Lung (tissue), 12 donors: Measurements from ENCODE around the gene SRP72. TPM values are rescaled to one million over a fixed set of nuclear protein-coding genes. Genes with fewer than 3 reads are reported as not detected.

Experiments
- ATAC-seq: fragments of 200-7000 bp; cut with Tn5 transposase; one replicate; pipeline ENCODE4 v1.9.1; 2020; ENCODE audit warnings: moderate number of reproducible peaks; ENCODE audit not compliant: insufficient read depth, low FRiP score
- DNase-seq, 3 donors: peaks; one replicate each; pipeline ENCODE4 v3.0.0-alpha.2; 2013 to 2017
- H3K27ac ChIP-seq, 2 donors: one replicate each; pipeline ENCODE4 v1.5.1; 2013; ENCODE audit warnings: mild to moderate bottlenecking in 2 of 2, moderate library complexity in 2 of 2, control low read depth in 1 of 2, inconsistent platforms in 1 of 2, low read depth in 1 of 2, low read length in 1 of 2
- H3K27me3 ChIP-seq, 3 donors: one replicate each; pipeline ENCODE4 v1.5.1; 2013; ENCODE audit warnings: low read length in 2 of 3; ENCODE audit not compliant: control insufficient read depth in 3 of 3, insufficient read depth in 3 of 3
- H3K36me3 ChIP-seq, 4 donors: one replicate each; pipeline ENCODE4 v1.5.1; 2013; ENCODE audit warnings: low read length in 4 of 4, mild to moderate bottlenecking in 1 of 4, moderate library complexity in 1 of 4; ENCODE audit not compliant: control insufficient read depth in 4 of 4, insufficient read depth in 4 of 4
- H3K4me1 ChIP-seq, 5 donors: one replicate each; pipeline ENCODE4 v1.5.1; 2013; ENCODE audit warnings: low read length in 5 of 5, mild to moderate bottlenecking in 2 of 5, moderate library complexity in 1 of 5; ENCODE audit not compliant: control insufficient read depth in 5 of 5, insufficient read depth in 5 of 5
- H3K4me3 ChIP-seq: one replicate; pipeline ENCODE4 v1.5.1; 2013; ENCODE audit warnings: mild to moderate bottlenecking, control low read depth, moderate library complexity
- H3K9ac ChIP-seq, 2 donors: one replicate each; pipeline ENCODE4 v1.5.1; 2013; ENCODE audit warnings: low read length in 2 of 2, control low read depth in 1 of 2; ENCODE audit not compliant: insufficient read depth in 1 of 2
- H3K9me3 ChIP-seq, 4 donors: one replicate each; pipeline ENCODE4 v1.5.1; 2013; ENCODE audit warnings: low read length in 3 of 4, mild to moderate bottlenecking in 1 of 4, moderate library complexity in 1 of 4; ENCODE audit not compliant: control insufficient read depth in 4 of 4, insufficient read depth in 3 of 4
- CTCF ChIP-seq: IDR thresholded peaks from 2 replicates; pipeline ENCODE4 v1.5.1; 2012; ENCODE audit warnings: mild to moderate bottlenecking; ENCODE audit errors: control extremely low read depth, extremely low read depth
- WGBS, 2 donors: extraction: QIAGEN DNeasy Blood & Tissue Kit; methylation state at CpG; one replicate each; pipeline ENCODE4 v1.1.7; 2013; 5-methylcytosine and 5-hydroxymethylcytosine counted together
- polyA plus RNA-seq, 2 donors: library from polyadenylated mRNA; stranded (reverse); fragments of 200-250 nt; gene quantifications; one replicate each; pipeline ENCODE4 v1.2.1, GENCODE V29; 2013
- total RNA-seq, 2 donors: library from RNA; depleted of rRNA in 1 of 2; stranded (reverse); fragments of >200 nt in 1 of 2; gene quantifications; one replicate each; pipeline ENCODE4 v1.2.1, GENCODE V29; 2014 to 2021
- donor health status: control.
- donor health status: control.
- donor health status: Bipolar disorder and iron deficiency.
- donor health status: healthy.
- donor health status: DM: yes; HTN: yes; CAD: no.

SRP72 gene
- total and polyA plus RNA-seq, 4 donors = 31.1 to 98.0 (median 71.1) TPM

GRCh38 chr4:56433280-56433679 is 34.1 kb upstream of the SRP72 start:
- Histone ChIP-seq H3K36me3 (no peaks in the 10 kb centered on the region), H3K27ac (no peak overlapping the region), H3K9ac (no peak overlapping the region), H3K4me3 (no peak overlapping the region), H3K4me1 (peaks cover 0 to 9% (median 2%) of the 10 kb centered on the region in 5 donors), H3K9me3 (no peaks in the 10 kb centered on the region), H3K27me3 (no peaks in the 10 kb centered on the region)
- TF ChIP-seq CTCF = no peak
- no peak for ATAC-seq
- DNase-seq = no peak

- peak; percentile 62 to 76 (median 75) for DNase-seq
- ATAC-seq = no peak
- H3K27ac ChIP-seq = peak overlapping the region; percentile 74 to 98
Measured at GRCh38 chr4:56434599-56435139, 32.7 kb upstream of the SRP72 start.

GRCh38 chr4:56435140-56435926 is 32.1 kb upstream of the SRP72 start, which contains the start of gene PPAT:
TSS of gene PPAT (minus strand) at chr4:56435615. CDS start at chr4:56435477, 138 bp downstream.
- H3K27me3 ChIP-seq = no peaks in the 10 kb centered on the region
- WGBS, 2 donors = 0 to 1% methylated on average over 48 to 61 of the region's 61 CpGs
- ATAC-seq = peak; percentile 94
- peak within 1 kb of the TSS; percentile 83 for H3K4me3 ChIP-seq
- peak; percentile 99 for DNase-seq
- H3K9me3 ChIP-seq = no peaks in the 10 kb centered on the region
- H3K27ac ChIP-seq = peak within 1 kb of the TSS; percentile 97 to 98
- H3K9ac ChIP-seq = peak within 1 kb of the TSS; percentile 72 to 89
- H3K36me3 ChIP-seq = no peaks in the 10 kb centered on the region
- TF ChIP-seq CTCF = peak; percentile 21
- peaks cover 0 to 9% (median 2%) of the 10 kb centered on the region in 5 donors for H3K4me1 ChIP-seq

More at GRCh38 chr4:56434599-56435139, 32.7 kb upstream of the SRP72 start:
- no peaks in the 10 kb centered on the region for H3K36me3 ChIP-seq
- H3K9me3 ChIP-seq = no peaks in the 10 kb centered on the region
- no peak for TF ChIP-seq CTCF
- peak overlapping the region; percentile 83 for H3K4me3 ChIP-seq
- H3K4me1 ChIP-seq = peaks cover 0 to 9% (median 2%) of the 10 kb centered on the region in 5 donors
- H3K27me3 ChIP-seq = no peaks in the 10 kb centered on the region
- WGBS, 2 donors = 2% methylated on average over 15 of the region's 15 CpGs
- peak overlapping the region; percentile 72 to 75 for H3K9ac ChIP-seq
